Endothelial cell of hepatic sinusoid (primary cell): ENCODE measurements around the gene NTM.

Experiments
- in situ Hi-C: cut with HindIII; loops from 2 replicates; pipeline ENCODE4 v1.10.0; 2017; ENCODE audit warnings: low sequenced_read_pairs

The NTM gene

GRCh38 chr11:131695889-131696429 is 325.5 kb downstream of the NTM start:
- in situ Hi-C loops, result no loop called here

GRCh38 chr11:131696690-131697089 is 326.3 kb downstream of the NTM start:
- in situ Hi-C loops, result no loop called here

- in situ Hi-C loops, result no loop called here
Measured at GRCh38 chr11:131703311-131703710, 332.9 kb downstream of the NTM start.

- in situ Hi-C loops, result no loop called here
Measured at GRCh38 chr11:131704682-131705081, 334.3 kb downstream of the NTM start.

GRCh38 chr11:131710511-131710910 is 340.1 kb downstream of the NTM start:
- in situ Hi-C loops, result no loop called here

- in situ Hi-C loops, result no loop called here
Measured at GRCh38 chr11:131712897-131713296, 342.5 kb downstream of the NTM start.

- in situ Hi-C loops, result no loop called here
Measured at GRCh38 chr11:131713529-131714134, 343.2 kb downstream of the NTM start.

GRCh38 chr11:131717616-131718015 is 347.2 kb downstream of the NTM start:
- in situ Hi-C loops, result no loop called here

- in situ Hi-C loops, result no loop called here
Measured at GRCh38 chr11:131723088-131723487, 352.7 kb downstream of the NTM start.

- in situ Hi-C loops, result no loop called here
Measured at GRCh38 chr11:131724436-131724975, 354.1 kb downstream of the NTM start.

GRCh38 chr11:131734871-131735270 is 364.5 kb downstream of the NTM start:
- in situ Hi-C loops, result no loop called here

- in situ Hi-C loops, result no loop called here
Measured at GRCh38 chr11:131737357-131737756, 366.9 kb downstream of the NTM start.

GRCh38 chr11:131739243-131739882 is 368.9 kb downstream of the NTM start:
- in situ Hi-C loops, result no loop called here

- in situ Hi-C loops, result loop anchor here (5.0 kb wide), 1 partner anchor 387 kb away; no protein-coding TSS in a partner anchor
Measured at GRCh38 chr11:131744847-131745246, 374.4 kb downstream of the NTM start.

GRCh38 chr11:131745405-131745804 is 375.0 kb downstream of the NTM start:
- in situ Hi-C loops, result loop anchor here (5.0 kb wide), 1 partner anchor 387 kb away; no protein-coding TSS in a partner anchor

- in situ Hi-C loops, result loop anchor here (5.0 kb wide), 1 partner anchor 386 kb away; no protein-coding TSS in a partner anchor
Measured at GRCh38 chr11:131746201-131746600, 375.8 kb downstream of the NTM start.

GRCh38 chr11:131748151-131749050 is 378.0 kb downstream of the NTM start:
- in situ Hi-C loops, result loop anchor here (5.0 kb wide), 1 partner anchor 384 kb away; no protein-coding TSS in a partner anchor

GRCh38 chr11:131749101-131749500 is 378.7 kb downstream of the NTM start:
- in situ Hi-C loops, result loop anchor here (5.0 kb wide), 1 partner anchor 383 kb away; no protein-coding TSS in a partner anchor

- in situ Hi-C loops, result no loop called here
Measured at GRCh38 chr11:131750152-131750551, 379.7 kb downstream of the NTM start.

GRCh38 chr11:131750692-131751091 is 380.3 kb downstream of the NTM start:
- in situ Hi-C loops, result no loop called here

- in situ Hi-C loops, result loop anchor here (5.0 kb wide), 2 partner anchors 53 to 103 kb away; no protein-coding TSS in a partner anchor
Measured at GRCh38 chr11:131754671-131755070, 384.3 kb downstream of the NTM start.
